ENCODE results near the gene C4BPB. TPM values are rescaled to one million over a fixed set of nuclear protein-coding genes. Genes with fewer than 3 reads are reported as not detected.

The C4BPB gene
- total RNA-seq, 1 donor from 2014 or later = 6.6 TPM

- Mint-ChIP-seq H3K9me3 (ENCODE audit: unreplicated experiment) (no peaks in the 10 kb centered on the region), H3K27me3 (ENCODE audit: unreplicated experiment) (peaks cover 3% of the 10 kb centered on the region), H3K27ac (ENCODE audit: unreplicated experiment) (no peak overlapping the region), H3K36me3 (ENCODE audit: low read depth, unreplicated experiment) (no peaks in the 10 kb centered on the region), H3K4me3 (ENCODE audit: unreplicated experiment) (no peak overlapping the region), H3K4me1 (ENCODE audit: unreplicated experiment) (peaks cover 17% of the 10 kb centered on the region)
- no peak for TF ChIP-seq CTCF (IDR thresholded peaks at IDR 0.05; ENCODE audit: unreplicated experiment)
- DNase-seq (ENCODE audit: low spot score) = no peak
Observed at GRCh38 chr1:207055386-207056001, 33.2 kb upstream of the C4BPB start.

GRCh38 chr1:207056673-207057072 lies 32.0 kb upstream of the C4BPB start:
- Mint-ChIP-seq H3K36me3 (ENCODE audit: low read depth, unreplicated experiment) (no peaks in the 10 kb centered on the region), H3K4me3 (ENCODE audit: unreplicated experiment) (no peak overlapping the region), H3K27me3 (ENCODE audit: unreplicated experiment) (peaks cover 3% of the 10 kb centered on the region), H3K27ac (ENCODE audit: unreplicated experiment) (peak overlapping the region; percentile 24), H3K4me1 (ENCODE audit: unreplicated experiment) (peaks cover 10% of the 10 kb centered on the region), H3K9me3 (ENCODE audit: unreplicated experiment) (no peaks in the 10 kb centered on the region)
- no peak for TF ChIP-seq CTCF (IDR thresholded peaks at IDR 0.05; ENCODE audit: unreplicated experiment)
- DNase-seq (ENCODE audit: low spot score) = no peak

GRCh38 chr1:207058252-207058651 lies 30.4 kb upstream of the C4BPB start:
- H3K4me1 Mint-ChIP-seq (ENCODE audit: unreplicated experiment) = peaks cover 6% of the 10 kb centered on the region
- no peak for TF ChIP-seq CTCF (IDR thresholded peaks at IDR 0.05; ENCODE audit: unreplicated experiment)
- H3K27ac Mint-ChIP-seq (ENCODE audit: unreplicated experiment) = no peak overlapping the region
- DNase-seq (ENCODE audit: low spot score) = no peak
- H3K27me3 Mint-ChIP-seq (ENCODE audit: unreplicated experiment) = peaks cover 2% of the 10 kb centered on the region
- no peaks in the 10 kb centered on the region for H3K9me3 Mint-ChIP-seq (ENCODE audit: unreplicated experiment)
- H3K36me3 Mint-ChIP-seq (ENCODE audit: low read depth, unreplicated experiment) = peaks cover 9% of the 10 kb centered on the region
- H3K4me3 Mint-ChIP-seq (ENCODE audit: unreplicated experiment) = no peak overlapping the region

- Mint-ChIP-seq H3K27me3 (ENCODE audit: unreplicated experiment) (no peaks in the 10 kb centered on the region), H3K9me3 (ENCODE audit: unreplicated experiment) (no peaks in the 10 kb centered on the region), H3K36me3 (ENCODE audit: low read depth, unreplicated experiment) (peaks cover 16% of the 10 kb centered on the region), H3K27ac (ENCODE audit: unreplicated experiment) (no peak overlapping the region), H3K4me1 (ENCODE audit: unreplicated experiment) (peaks cover 6% of the 10 kb centered on the region), H3K4me3 (ENCODE audit: unreplicated experiment) (no peak overlapping the region)
- no peak for DNase-seq (ENCODE audit: low spot score)
- no peak for TF ChIP-seq CTCF (IDR thresholded peaks at IDR 0.05; ENCODE audit: unreplicated experiment)
Observed at GRCh38 chr1:207058878-207059867, 29.5 kb upstream of the C4BPB start.

GRCh38 chr1:207059881-207060280 lies 28.8 kb upstream of the C4BPB start:
- H3K4me1 Mint-ChIP-seq (ENCODE audit: unreplicated experiment) = peaks cover 6% of the 10 kb centered on the region
- DNase-seq (ENCODE audit: low spot score) = no peak
- no peaks in the 10 kb centered on the region for H3K9me3 Mint-ChIP-seq (ENCODE audit: unreplicated experiment)
- no peaks in the 10 kb centered on the region for H3K27me3 Mint-ChIP-seq (ENCODE audit: unreplicated experiment)
- no peak overlapping the region for H3K4me3 Mint-ChIP-seq (ENCODE audit: unreplicated experiment)
- peaks cover 16% of the 10 kb centered on the region for H3K36me3 Mint-ChIP-seq (ENCODE audit: low read depth, unreplicated experiment)
- no peak for TF ChIP-seq CTCF (IDR thresholded peaks at IDR 0.05; ENCODE audit: unreplicated experiment)
- no peak overlapping the region for H3K27ac Mint-ChIP-seq (ENCODE audit: unreplicated experiment)
